ENCODE data around the gene PRDM16. TPM values are rescaled to one million over a fixed set of nuclear protein-coding genes. Genes with fewer than 3 reads are reported as not detected.

The PRDM16 gene
- total and polyA plus RNA-seq, 2 of the 13 experiments (the other 11 are each of a cell fraction or from before 2014, with no cell fraction given): 0.15 to 0.81 TPM

GRCh38 chr1:3321559-3322449 lies 252.8 kb downstream of the PRDM16 start (continued):
- TF ChIP-seq, protein P1, sequence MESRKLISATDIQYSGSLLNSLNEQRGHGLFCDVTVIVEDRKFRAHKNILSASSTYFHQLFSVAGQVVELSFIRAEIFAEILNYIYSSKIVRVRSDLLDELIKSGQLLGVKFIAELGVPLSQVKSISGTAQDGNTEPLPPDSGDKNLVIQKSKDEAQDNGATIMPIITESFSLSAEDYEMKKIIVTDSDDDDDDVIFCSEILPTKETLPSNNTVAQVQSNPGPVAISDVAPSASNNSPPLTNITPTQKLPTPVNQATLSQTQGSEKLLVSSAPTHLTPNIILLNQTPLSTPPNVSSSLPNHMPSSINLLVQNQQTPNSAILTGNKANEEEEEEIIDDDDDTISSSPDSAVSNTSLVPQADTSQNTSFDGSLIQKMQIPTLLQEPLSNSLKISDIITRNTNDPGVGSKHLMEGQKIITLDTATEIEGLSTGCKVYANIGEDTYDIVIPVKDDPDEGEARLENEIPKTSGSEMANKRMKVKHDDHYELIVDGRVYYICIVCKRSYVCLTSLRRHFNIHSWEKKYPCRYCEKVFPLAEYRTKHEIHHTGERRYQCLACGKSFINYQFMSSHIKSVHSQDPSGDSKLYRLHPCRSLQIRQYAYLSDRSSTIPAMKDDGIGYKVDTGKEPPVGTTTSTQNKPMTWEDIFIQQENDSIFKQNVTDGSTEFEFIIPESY (CRISPR knock-in tag; IDR thresholded peaks at IDR 0.05): no peak
- no peak for TF ChIP-seq CAMTA2 (CRISPR knock-in tag; IDR thresholded peaks at IDR 0.05; ENCODE audit: borderline replicate concordance)
- TF ChIP-seq ZNF792 (CRISPR knock-in tag; IDR thresholded peaks at IDR 0.05): no peak
- no peak for TF ChIP-seq RBM22 (optimal IDR thresholded peaks at IDR 0.05; ENCODE audit: low read length)
- TF ChIP-seq BCL3 (CRISPR knock-in tag; IDR thresholded peaks at IDR 0.05): no peak
- TF ChIP-seq ZNF343 (CRISPR knock-in tag; IDR thresholded peaks at IDR 0.05): no peak
- no peak for TF ChIP-seq HDAC1 (CRISPR knock-in tag; IDR thresholded peaks at IDR 0.05)
- no peak for TF ChIP-seq CREBL2 (CRISPR knock-in tag; IDR thresholded peaks at IDR 0.05; ENCODE audit: borderline replicate concordance)
- TF ChIP-seq, protein P2, sequence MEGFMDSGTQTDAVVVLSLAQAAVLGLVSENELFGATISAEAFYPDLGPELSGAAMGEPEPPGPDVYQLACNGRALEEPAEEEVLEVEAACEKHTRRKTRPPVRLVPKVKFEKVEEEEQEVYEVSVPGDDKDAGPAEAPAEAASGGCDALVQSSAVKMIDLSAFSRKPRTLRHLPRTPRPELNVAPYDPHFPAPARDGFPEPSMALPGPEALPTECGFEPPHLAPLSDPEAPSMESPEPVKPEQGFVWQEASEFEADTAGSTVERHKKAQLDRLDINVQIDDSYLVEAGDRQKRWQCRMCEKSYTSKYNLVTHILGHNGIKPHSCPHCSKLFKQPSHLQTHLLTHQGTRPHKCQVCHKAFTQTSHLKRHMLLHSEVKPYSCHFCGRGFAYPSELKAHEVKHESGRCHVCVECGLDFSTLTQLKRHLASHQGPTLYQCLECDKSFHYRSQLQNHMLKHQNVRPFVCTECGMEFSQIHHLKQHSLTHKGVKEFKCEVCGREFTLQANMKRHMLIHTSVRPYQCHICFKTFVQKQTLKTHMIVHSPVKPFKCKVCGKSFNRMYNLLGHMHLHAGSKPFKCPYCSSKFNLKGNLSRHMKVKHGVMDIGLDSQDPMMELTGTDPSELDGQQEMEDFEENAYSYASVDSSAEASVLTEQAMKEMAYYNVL (CRISPR knock-in tag; IDR thresholded peaks at IDR 0.05; ENCODE audit: borderline replicate concordance): no peak
- no peak for TF ChIP-seq ZNF850 (CRISPR knock-in tag; conservative IDR thresholded peaks at IDR 0.05)
- no peak for TF ChIP-seq MED8 (CRISPR knock-in tag; IDR thresholded peaks at IDR 0.05; ENCODE audit: insufficient replicate concordance)
- peak; percentile 13; the same call in 1 of the 2 replicates for TF ChIP-seq RARA (CRISPR knock-in tag; IDR thresholded peaks at IDR 0.05)
- TF ChIP-seq ZNF180 (CRISPR knock-in tag; IDR thresholded peaks at IDR 0.05; ENCODE audit: borderline replicate concordance, low read depth): no peak
- TF ChIP-seq, protein P3, sequence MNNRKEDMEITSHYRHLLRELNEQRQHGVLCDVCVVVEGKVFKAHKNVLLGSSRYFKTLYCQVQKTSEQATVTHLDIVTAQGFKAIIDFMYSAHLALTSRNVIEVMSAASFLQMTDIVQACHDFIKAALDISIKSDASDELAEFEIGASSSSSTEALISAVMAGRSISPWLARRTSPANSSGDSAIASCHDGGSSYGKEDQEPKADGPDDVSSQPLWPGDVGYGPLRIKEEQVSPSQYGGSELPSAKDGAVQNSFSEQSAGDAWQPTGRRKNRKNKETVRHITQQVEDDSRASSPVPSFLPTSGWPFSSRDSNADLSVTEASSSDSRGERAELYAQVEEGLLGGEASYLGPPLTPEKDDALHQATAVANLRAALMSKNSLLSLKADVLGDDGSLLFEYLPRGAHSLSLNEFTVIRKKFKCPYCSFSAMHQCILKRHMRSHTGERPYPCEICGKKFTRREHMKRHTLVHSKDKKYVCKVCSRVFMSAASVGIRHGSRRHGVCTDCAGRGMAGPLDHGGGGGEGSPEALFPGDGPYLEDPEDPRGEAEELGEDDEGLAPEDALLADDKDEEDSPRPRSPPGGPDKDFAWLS (CRISPR knock-in tag; IDR thresholded peaks at IDR 0.05; ENCODE audit: borderline replicate concordance): no peak
- TF ChIP-seq HNRNPUL1 (IDR thresholded peaks at IDR 0.05; ENCODE audit: low read depth, low read length): no peak
- no peak for TF ChIP-seq BRCA1 (CRISPR knock-in tag; IDR thresholded peaks at IDR 0.05)
- TF ChIP-seq ZNF773 (CRISPR knock-in tag; IDR thresholded peaks at IDR 0.05; ENCODE audit: borderline replicate concordance): no peak
- TF ChIP-seq, protein P4, sequence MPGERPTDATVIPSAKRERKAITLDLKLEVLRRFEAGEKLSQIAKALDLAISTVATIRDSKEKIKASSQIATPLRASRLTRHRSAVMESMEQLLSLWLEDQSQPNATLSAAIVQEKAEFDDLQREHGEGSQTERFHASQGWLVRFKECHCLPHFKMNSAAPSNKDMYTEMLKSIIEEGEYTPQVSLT (CRISPR knock-in tag; IDR thresholded peaks at IDR 0.05; ENCODE audit: borderline replicate concordance, low read depth): no peak
- TF ChIP-seq, protein P5, sequence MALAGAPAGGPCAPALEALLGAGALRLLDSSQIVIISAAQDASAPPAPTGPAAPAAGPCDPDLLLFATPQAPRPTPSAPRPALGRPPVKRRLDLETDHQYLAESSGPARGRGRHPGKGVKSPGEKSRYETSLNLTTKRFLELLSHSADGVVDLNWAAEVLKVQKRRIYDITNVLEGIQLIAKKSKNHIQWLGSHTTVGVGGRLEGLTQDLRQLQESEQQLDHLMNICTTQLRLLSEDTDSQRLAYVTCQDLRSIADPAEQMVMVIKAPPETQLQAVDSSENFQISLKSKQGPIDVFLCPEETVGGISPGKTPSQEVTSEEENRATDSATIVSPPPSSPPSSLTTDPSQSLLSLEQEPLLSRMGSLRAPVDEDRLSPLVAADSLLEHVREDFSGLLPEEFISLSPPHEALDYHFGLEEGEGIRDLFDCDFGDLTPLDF (CRISPR knock-in tag; IDR thresholded peaks at IDR 0.05): no peak
- peak; percentile 46 for TF ChIP-seq SRSF1 (optimal IDR thresholded peaks at IDR 0.05; ENCODE audit: low read depth, low read length)
